GM18909 (cell line): ENCODE data around the gene SMC1A.
"Not testable (repeated sequence)": the region's sequence is repeated elsewhere in the genome, so short reads cannot be mapped to it uniquely, and the experiment has no call there.

ENCODE experiments used
- ATAC-seq: cut with Tn5 transposase; IDR thresholded peaks from one replicate; pipeline ENCODE4 v1.9.1; 2021; ENCODE audit warnings: mild to moderate bottlenecking; ENCODE audit not compliant: unreplicated experiment, poor library complexity

The SMC1A gene

GRCh38 chrX:53429755-53430154 lies 7.3 kb upstream of the SMC1A start:
- no peak for ATAC-seq

DNA sequence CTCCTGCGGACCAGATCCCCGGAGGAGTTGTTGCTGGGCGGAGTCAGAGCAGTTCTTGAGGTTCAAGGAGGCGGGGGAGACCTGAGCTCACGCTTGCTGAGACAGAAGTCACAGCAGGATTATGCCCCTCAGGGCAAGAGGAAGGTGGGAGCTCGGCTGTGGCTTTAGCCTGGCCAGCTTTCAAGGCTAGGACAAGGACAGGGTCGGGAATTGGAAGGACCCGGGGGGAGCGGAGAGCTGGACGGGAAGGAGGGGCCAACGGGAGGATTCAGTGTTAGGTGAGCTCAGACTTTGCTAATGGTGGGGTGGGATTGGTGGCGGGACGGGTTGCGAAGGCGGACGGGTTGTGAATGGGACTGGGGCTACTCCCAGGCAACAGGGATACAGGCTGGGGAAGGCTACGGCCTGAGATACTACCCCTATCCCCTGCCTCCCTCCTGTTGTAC lies 430 bp upstream of the SMC1A start, which contains the start of gene RIBC1:
Gene RIBC1, plus strand, starts transcription at position 13 of the 446 bp plus-strand sequence. CDS start 3,404 bp downstream, outside the sequence.
- ATAC-seq, result no peak

GRCh38 chrX:53421772-53422085 lies 725 bp downstream of the SMC1A start:
- peak; percentile 11 for ATAC-seq

GRCh38 chrX:53421125-53421524 lies 1.3 kb downstream of the SMC1A start:
- no peak for ATAC-seq

DNA sequence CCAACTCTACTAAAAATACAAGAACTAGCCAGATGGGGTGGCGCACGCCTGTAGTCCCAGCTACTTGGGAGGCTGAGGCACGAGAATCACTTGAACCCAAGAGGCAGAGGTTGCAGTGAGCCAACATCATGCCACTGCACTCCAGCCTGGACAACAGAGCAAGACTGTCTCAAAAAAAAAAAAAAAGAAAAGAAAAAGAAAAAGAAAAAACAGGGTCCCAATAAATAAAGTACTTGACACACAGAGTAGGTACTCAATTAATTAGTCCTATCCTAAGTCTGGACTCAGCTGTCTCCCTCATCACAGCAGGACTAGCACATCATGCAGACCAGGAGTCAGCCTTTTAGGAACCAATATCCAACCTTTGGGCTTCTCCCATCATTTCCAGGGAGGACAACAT lies 2.1 kb downstream of the SMC1A start:
- not testable (repeated sequence) for ATAC-seq

- ATAC-seq, result no peak
These were observed 10.0 kb downstream of the SMC1A start for GRCh38 chrX:53412446-53412845.

DNA sequence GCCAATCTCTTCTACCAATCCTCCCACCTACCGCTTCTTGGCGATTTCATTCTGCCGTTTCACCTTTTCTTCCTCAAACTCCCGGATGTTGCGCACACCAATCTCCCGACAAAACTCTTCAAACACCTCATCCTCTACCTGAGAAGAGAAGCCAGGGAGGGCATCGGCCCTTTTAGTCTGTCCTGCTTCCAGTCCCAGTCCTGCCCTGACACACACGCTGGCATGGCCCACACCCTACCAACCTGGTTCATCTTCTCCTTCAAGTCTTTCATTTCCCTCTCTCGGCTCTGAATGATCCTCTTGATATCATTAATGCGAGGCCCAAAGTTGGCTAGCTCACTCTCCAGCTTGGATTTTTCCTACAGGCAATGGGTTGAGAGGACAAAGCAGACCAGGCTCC lies 18.9 kb downstream of the SMC1A start:
- no peak for ATAC-seq

DNA sequence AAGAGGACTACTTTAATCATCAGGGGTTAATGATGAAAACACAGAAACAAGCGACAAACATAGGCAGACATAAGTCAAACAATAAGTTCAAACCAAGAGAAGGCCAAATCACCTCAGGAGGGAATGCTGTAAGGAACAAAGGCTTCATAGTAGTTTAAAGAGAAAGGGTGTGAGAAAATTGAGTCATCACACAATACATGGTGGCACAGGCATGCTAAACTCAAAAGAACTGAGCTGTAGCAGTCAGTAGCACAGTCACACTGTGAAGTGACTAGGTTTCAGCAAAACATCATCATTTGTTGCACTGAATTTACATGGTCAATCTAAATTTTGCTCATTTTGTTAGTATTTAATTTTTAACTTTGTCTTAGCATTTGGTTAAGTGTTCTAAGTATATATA lies 24.2 kb downstream of the SMC1A start:
- ATAC-seq, result no peak

- ATAC-seq, result no peak
These were observed 26.7 kb downstream of the SMC1A start for GRCh38 chrX:53395605-53396298.

- ATAC-seq, result no peak
These were observed 38.9 kb downstream of the SMC1A start for GRCh38 chrX:53383376-53384076.

GRCh38 chrX:53379747-53380146 lies 42.7 kb downstream of the SMC1A start:
- ATAC-seq, result no peak

DNA sequence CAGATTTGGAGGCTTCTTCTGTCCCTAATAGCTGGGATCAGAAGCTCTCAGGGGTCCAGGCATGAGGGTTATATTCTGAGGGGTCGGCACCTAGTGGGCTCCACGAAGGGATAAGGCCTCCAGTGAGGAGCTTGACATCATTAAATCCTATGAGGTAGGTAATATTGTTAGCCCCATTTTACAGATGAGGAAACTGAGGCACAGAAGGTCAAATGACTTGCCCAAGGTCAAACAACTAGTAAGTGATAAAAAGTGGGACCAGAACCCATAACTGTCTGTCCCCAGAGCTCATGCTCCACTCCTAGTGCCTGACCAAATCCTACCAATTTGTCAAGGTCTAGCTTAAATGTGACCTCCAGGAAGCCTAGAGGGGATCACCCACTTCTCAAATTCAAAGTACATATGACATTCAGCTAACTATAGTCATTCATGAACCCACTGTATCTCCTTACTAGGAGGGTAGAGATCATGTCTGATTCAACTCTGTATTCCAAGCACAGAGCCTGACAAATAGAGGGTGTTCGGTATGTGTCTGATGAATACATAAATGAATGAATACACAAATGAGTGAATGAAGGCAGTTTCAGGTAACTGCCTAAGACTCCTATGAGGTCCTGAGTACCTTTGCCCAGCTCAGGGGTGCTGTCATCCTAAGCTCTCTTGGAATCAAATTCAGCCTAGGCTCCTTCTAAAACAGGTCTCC lies 43.3 kb downstream of the SMC1A start:
- ATAC-seq, result no peak

DNA sequence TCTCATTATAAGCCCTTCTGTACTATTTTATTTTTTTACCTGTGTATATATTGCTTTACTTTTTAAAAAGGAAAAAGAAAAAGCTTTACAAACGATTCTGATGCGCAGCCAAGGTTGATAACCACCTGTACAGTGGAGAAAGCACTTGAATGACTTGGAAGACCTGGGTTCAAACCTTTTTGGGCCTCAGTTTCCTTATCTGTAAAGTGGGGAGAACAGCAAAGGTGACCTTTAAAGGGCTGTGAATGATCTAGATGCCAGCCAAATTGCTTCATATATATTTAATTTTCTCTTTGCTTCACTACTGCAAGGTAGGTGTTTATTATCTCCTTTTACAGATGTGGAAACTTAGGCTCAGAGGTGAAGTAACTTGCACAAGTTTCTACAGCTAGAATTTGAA lies 45.0 kb downstream of the SMC1A start:
- no peak for ATAC-seq

DNA sequence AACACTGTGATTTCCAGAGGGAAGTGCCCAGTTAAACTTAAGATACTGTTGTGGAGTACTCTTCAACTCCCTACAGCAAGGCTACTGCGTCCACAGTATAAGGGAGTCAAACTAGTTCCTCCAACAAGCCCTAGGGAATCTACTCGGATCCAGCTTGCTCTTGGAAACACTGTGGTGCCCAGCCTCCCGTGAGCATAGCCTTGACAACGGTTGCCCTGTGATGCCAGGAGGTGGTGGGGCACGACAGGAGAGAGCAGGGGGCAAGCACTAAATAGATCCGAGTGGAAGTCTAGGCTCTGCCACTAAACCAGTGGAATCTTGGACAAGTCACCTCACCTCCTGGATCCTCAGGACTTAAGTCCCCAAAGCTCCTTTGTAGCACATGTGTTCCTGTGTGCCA lies 45.6 kb downstream of the SMC1A start:
- no peak for ATAC-seq

GRCh38 chrX:53374923-53375322 lies 47.5 kb downstream of the SMC1A start:
- ATAC-seq, result no peak

DNA sequence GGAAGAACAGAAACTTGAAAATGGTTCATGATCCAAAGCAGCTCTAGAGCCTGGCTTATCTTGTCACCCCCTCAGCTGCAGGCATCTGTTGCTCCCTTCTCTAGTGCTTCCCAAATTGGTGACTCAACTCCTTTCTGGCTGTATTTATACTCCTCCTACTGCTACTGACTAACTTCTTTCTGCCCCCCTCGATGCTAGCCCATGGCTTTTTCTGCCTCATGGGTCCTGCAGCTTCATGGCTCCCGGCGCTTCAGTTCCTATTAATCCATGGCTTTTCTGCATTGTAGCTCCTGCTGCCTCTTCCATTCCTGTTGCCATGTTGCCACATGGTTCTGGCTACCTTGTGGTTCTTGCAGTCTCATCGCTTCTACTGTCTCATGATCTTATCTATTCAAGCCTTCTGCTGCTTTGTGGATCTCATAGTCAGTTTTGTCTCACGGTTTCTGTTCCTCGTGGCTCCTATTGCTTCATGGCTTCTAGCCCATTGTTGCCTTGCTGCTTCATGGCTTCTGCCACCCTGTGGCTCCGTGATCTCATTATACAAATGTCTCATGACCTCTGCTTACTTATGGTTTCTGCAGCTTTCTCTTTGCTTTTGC lies 48.1 kb downstream of the SMC1A start:
- no peak for ATAC-seq

DNA sequence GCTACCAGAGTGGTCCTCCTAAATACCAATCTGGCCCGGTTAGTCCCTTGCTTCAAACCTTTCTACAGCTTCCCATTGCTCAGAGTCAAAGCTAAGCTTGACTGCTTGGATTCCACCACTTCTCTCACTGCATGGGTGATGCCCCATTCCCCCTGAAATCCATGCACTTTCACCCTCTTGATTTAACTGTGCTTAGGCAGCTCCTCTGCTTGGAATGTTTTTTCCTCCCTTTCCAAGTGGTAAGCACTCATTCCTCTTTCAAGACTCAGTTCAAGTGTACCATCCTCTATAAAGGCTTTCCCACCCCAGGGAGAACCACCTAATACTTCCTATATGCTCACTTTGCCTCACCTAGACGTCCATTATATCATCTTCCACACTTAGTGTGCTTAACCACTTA lies 49.1 kb downstream of the SMC1A start:
- no peak for ATAC-seq

GRCh38 chrX:53366454-53366853 lies 56.0 kb downstream of the SMC1A start:
- not testable (repeated sequence) for ATAC-seq

- no peak for ATAC-seq
These were observed 60.0 kb downstream of the SMC1A start for GRCh38 chrX:53362449-53362848.

DNA sequence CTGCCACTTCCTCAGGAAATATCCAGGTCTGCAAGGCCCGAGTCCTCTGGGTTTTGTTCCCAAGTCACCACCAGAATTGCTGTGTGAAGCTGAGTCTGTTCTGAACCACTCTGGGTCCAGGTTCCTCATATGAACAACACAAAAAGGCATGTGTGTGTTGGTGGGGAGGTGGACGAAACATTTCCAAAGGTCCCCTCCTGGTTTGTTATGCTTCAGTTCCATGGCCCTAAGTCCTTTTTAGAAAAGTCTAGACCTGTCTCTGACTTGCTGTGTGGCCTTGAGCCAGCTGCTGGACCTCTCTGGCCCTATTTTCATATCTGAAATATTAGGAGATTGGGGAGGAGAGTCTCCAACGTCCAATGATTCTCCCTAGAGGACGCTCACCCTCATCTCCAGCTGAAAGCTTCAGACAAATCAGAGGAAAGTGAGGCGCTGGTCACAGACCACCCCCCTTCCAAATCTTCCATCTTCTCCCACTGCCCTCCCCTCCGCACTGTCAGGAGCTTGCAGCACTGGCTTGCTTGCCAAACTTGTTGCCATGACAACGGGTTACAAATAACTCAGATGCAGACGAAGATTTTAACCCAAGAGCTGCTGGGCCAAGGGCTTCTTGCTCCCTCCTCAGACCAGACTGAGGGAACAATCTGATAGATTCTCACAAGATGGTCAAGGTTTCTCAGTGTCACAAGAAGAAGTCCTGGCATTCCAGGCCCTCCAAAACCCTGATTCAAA lies 64.5 kb downstream of the SMC1A start:
- ATAC-seq, result no peak
